OCI-LY1 (cell line): Measurements from ENCODE around the gene CLSTN2.
A peak's percentile ranks its signal among the peaks of the same experiment; 100 is the strongest.

ENCODE experiments used
- H2AFZ ChIP-seq: fragments of 200-600 bp; sonication (generic), shearing (Covaris generic); 2 replicates; pipeline ENCODE4 v1.6.0; 2014; ENCODE audit warnings: antibody characterized with exemption, mild to moderate bottlenecking, low read length
- H3F3A ChIP-seq: fragments of 200-600 bp; sonication (generic), shearing (Covaris generic); 2 replicates; pipeline ENCODE4 v1.6.0; 2014; ENCODE audit warnings: mild to moderate bottlenecking, antibody characterized with exemption, low read length, moderate library complexity; ENCODE audit not compliant: insufficient read depth
- H3K27ac ChIP-seq: fragments of 200-600 bp; sonication (generic); 2 replicates; pipeline ENCODE4 v1.5.1; 2014; ENCODE audit warnings: low read length, mixed run types, mild to moderate bottlenecking, low read depth; ENCODE audit not compliant: poor library complexity, severe bottlenecking
- H3K27me3 ChIP-seq: fragments of 200-600 bp; sonication (generic); 2 replicates; pipeline ENCODE4 v1.6.0; 2014; ENCODE audit warnings: antibody characterized with exemption, mild to moderate bottlenecking, low read length, moderate library complexity; ENCODE audit not compliant: insufficient read depth
- H3K36me3 ChIP-seq: fragments of 200-600 bp; sonication (generic); 2 replicates; pipeline ENCODE4 v1.6.1; 2014; ENCODE audit warnings: mild to moderate bottlenecking, antibody characterized with exemption, low read length, moderate library complexity, mixed read lengths; ENCODE audit not compliant: insufficient read depth
- H3K4me1 ChIP-seq: fragments of 200-600 bp; sonication (generic); 2 replicates; pipeline ENCODE4 v1.5.1; 2014; ENCODE audit warnings: mild to moderate bottlenecking, low read length, moderate library complexity; ENCODE audit not compliant: insufficient read depth, severe bottlenecking
- H3K4me2 ChIP-seq: fragments of 200-600 bp; sonication (generic), shearing (Covaris generic); 2 replicates; pipeline ENCODE4 v1.6.1; 2014; ENCODE audit warnings: low read length
- H3K4me3 ChIP-seq: fragments of 200-600 bp; sonication (generic); 2 replicates; pipeline ENCODE4 v1.5.1; 2014; ENCODE audit warnings: low read length, low read depth, mild to moderate bottlenecking, mixed read lengths; ENCODE audit not compliant: poor library complexity, severe bottlenecking
- H3K79me2 ChIP-seq: fragments of 200-600 bp; shearing (Covaris generic); 2 replicates; pipeline ENCODE4 v1.6.1; 2016; ENCODE audit warnings: mixed run types, low read length, mixed read lengths; ENCODE audit not compliant: insufficient read depth
- H3K9ac ChIP-seq: fragments of 200-600 bp; sonication (generic), shearing (Covaris generic); 2 replicates; pipeline ENCODE4 v1.6.1; 2014; ENCODE audit warnings: mild to moderate bottlenecking, low read length, mixed read lengths
- H3K9me2 ChIP-seq: fragments of 200-600 bp; sonication (generic), shearing (Covaris generic); 2 replicates; pipeline ENCODE4 v1.6.1; 2014; ENCODE audit warnings: low read depth, mild to moderate bottlenecking, low read length, mixed read lengths
- H3K9me3 ChIP-seq: fragments of 200-600 bp; shearing (Covaris generic); 2 replicates; pipeline ENCODE4 v1.6.1; 2014; ENCODE audit warnings: low read length, mixed read lengths
- H4K20me1 ChIP-seq: fragments of 200-600 bp; sonication (generic), shearing (Covaris generic); 2 replicates; pipeline ENCODE4 v1.6.0; 2016; ENCODE audit warnings: mild to moderate bottlenecking, low read length; ENCODE audit not compliant: insufficient read depth
- EZH2 ChIP-seq: fragments of 200-600 bp; sonication (generic), shearing (Covaris generic); IDR thresholded peaks from 2 replicates; pipeline ENCODE4 v1.8.0; 2017; ENCODE audit warnings: borderline replicate concordance, mixed run types, mild to moderate bottlenecking, antibody characterized with exemption, low read length, moderate library complexity, mixed read lengths
- TF ChIP-seq, protein P1 (sequence below): fragments of 200-600 bp; sonication (generic), shearing (Covaris generic); IDR thresholded peaks from 2 replicates; pipeline ENCODE4 v1.5.1; 2017; ENCODE audit warnings: mild to moderate bottlenecking, antibody characterized with exemption, low read length, moderate library complexity, mixed read lengths

CLSTN2 gene

GRCh38 chr3:140050396-140050795 lies 115.4 kb downstream of the CLSTN2 start:
- Histone ChIP-seq H3F3A (no peaks in the 10 kb centered on the region), H3K9ac (no peak overlapping the region), H3K27ac (no peak overlapping the region), H3K79me2 (no peaks in the 10 kb centered on the region), H3K27me3 (no peaks in the 10 kb centered on the region), H2AFZ (no peak overlapping the region), H3K4me1 (no peaks in the 10 kb centered on the region), H3K4me2 (no peak overlapping the region), H3K4me3 (no peak overlapping the region), H3K36me3 (no peaks in the 10 kb centered on the region), H4K20me1 (no peaks in the 10 kb centered on the region), H3K9me2 (no peaks in the 10 kb centered on the region), H3K9me3 (no peaks in the 10 kb centered on the region)
- TF ChIP-seq, protein P1, sequence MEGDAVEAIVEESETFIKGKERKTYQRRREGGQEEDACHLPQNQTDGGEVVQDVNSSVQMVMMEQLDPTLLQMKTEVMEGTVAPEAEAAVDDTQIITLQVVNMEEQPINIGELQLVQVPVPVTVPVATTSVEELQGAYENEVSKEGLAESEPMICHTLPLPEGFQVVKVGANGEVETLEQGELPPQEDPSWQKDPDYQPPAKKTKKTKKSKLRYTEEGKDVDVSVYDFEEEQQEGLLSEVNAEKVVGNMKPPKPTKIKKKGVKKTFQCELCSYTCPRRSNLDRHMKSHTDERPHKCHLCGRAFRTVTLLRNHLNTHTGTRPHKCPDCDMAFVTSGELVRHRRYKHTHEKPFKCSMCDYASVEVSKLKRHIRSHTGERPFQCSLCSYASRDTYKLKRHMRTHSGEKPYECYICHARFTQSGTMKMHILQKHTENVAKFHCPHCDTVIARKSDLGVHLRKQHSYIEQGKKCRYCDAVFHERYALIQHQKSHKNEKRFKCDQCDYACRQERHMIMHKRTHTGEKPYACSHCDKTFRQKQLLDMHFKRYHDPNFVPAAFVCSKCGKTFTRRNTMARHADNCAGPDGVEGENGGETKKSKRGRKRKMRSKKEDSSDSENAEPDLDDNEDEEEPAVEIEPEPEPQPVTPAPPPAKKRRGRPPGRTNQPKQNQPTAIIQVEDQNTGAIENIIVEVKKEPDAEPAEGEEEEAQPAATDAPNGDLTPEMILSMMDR = no peak
- TF ChIP-seq EZH2 = no peak

GRCh38 chr3:140051019-140051957 lies 116.3 kb downstream of the CLSTN2 start:
- Histone ChIP-seq H3K79me2 (no peaks in the 10 kb centered on the region), H4K20me1 (no peaks in the 10 kb centered on the region), H2AFZ (no peak overlapping the region), H3K9me2 (no peaks in the 10 kb centered on the region), H3K27ac (no peak overlapping the region), H3K36me3 (no peaks in the 10 kb centered on the region), H3F3A (no peaks in the 10 kb centered on the region), H3K27me3 (no peaks in the 10 kb centered on the region), H3K4me3 (no peak overlapping the region), H3K4me1 (no peaks in the 10 kb centered on the region), H3K9me3 (no peaks in the 10 kb centered on the region), H3K4me2 (no peak overlapping the region), H3K9ac (no peak overlapping the region)
- TF ChIP-seq, protein P1 = peak; percentile 49
- no peak for TF ChIP-seq EZH2

GRCh38 chr3:140052771-140053702 lies 118.1 kb downstream of the CLSTN2 start:
- Histone ChIP-seq H3K79me2 (no peaks in the 10 kb centered on the region), H3F3A (no peaks in the 10 kb centered on the region), H3K27me3 (no peaks in the 10 kb centered on the region), H3K4me3 (no peak overlapping the region), H3K4me2 (no peak overlapping the region), H3K9ac (no peak overlapping the region), H3K27ac (no peak overlapping the region), H2AFZ (no peak overlapping the region), H3K9me2 (no peaks in the 10 kb centered on the region), H4K20me1 (no peaks in the 10 kb centered on the region), H3K4me1 (no peaks in the 10 kb centered on the region), H3K9me3 (no peaks in the 10 kb centered on the region), H3K36me3 (no peaks in the 10 kb centered on the region)
- no peak for TF ChIP-seq EZH2
- TF ChIP-seq, protein P1 = no peak
